ENCODE results near the gene UBA7. TPM values are rescaled to one million over a fixed set of nuclear protein-coding genes. Genes with fewer than 3 reads are reported as not detected.

UBA7 gene
- total and polyA plus RNA-seq, 2 of the 13 experiments (the other 11 are each of a cell fraction or from before 2014, with no cell fraction given), result 9.5 to 16.5 TPM

GRCh38 chr3:49856181-49857005 is 42.6 kb upstream of the UBA7 start, which contains the start of gene TRAIP (continued):
- TF ChIP-seq FUBP1 (CRISPR knock-in tag; IDR thresholded peaks at IDR 0.05; ENCODE audit: borderline replicate concordance) (no peak), SALL2 (CRISPR knock-in tag; IDR thresholded peaks at IDR 0.05) (peak; percentile 60), TOPORS (CRISPR knock-in tag; IDR thresholded peaks at IDR 0.05) (0 out of 2 replicates have a peak, but pooled peaks have one; percentile 29), REL (CRISPR knock-in tag; conservative IDR thresholded peaks at IDR 0.05) (no peak), ZNF749 (CRISPR knock-in tag; IDR thresholded peaks at IDR 0.05; ENCODE audit: borderline replicate concordance) (peak; percentile 89), HDAC1 (CRISPR knock-in tag; IDR thresholded peaks at IDR 0.05) (peak; percentile 99), IRF2 (CRISPR knock-in tag; IDR thresholded peaks at IDR 0.05) (peak; percentile 83; the same call in 1 of the 2 replicates), ZNF75D (CRISPR knock-in tag; IDR thresholded peaks at IDR 0.05; ENCODE audit: borderline replicate concordance) (no peak), MIXL1 (CRISPR knock-in tag; IDR thresholded peaks at IDR 0.05) (0 out of 2 replicates have a peak, but pooled peaks have one; percentile 13), MIER3 (CRISPR knock-in tag; IDR thresholded peaks at IDR 0.05; ENCODE audit: borderline replicate concordance) (no peak), RFXAP (CRISPR knock-in tag; IDR thresholded peaks at IDR 0.05; ENCODE audit: borderline replicate concordance) (no peak), TBX3 (IDR thresholded peaks at IDR 0.05; ENCODE audit: borderline replicate concordance) (no peak), ZNF549 (CRISPR knock-in tag; IDR thresholded peaks at IDR 0.05) (no peak), SSRP1 (CRISPR knock-in tag; IDR thresholded peaks at IDR 0.05) (no peak), ZNF780A (CRISPR knock-in tag; IDR thresholded peaks at IDR 0.05) (no peak), TAF1 (CRISPR knock-in tag; IDR thresholded peaks at IDR 0.05) (peak; percentile 77), ZNF446 (CRISPR knock-in tag; IDR thresholded peaks at IDR 0.05) (no peak), HNRNPH1 (optimal IDR thresholded peaks at IDR 0.05; ENCODE audit: low read depth, low read length) (no peak), CC2D1A (CRISPR knock-in tag; IDR thresholded peaks at IDR 0.05) (no peak), ZC3H13 (CRISPR knock-in tag; IDR thresholded peaks at IDR 0.05) (peak; percentile 77; the same call in 1 of the 2 replicates), HNF4A (CRISPR knock-in tag; IDR thresholded peaks at IDR 0.05) (no peak)
- TF ChIP-seq, protein P1, sequence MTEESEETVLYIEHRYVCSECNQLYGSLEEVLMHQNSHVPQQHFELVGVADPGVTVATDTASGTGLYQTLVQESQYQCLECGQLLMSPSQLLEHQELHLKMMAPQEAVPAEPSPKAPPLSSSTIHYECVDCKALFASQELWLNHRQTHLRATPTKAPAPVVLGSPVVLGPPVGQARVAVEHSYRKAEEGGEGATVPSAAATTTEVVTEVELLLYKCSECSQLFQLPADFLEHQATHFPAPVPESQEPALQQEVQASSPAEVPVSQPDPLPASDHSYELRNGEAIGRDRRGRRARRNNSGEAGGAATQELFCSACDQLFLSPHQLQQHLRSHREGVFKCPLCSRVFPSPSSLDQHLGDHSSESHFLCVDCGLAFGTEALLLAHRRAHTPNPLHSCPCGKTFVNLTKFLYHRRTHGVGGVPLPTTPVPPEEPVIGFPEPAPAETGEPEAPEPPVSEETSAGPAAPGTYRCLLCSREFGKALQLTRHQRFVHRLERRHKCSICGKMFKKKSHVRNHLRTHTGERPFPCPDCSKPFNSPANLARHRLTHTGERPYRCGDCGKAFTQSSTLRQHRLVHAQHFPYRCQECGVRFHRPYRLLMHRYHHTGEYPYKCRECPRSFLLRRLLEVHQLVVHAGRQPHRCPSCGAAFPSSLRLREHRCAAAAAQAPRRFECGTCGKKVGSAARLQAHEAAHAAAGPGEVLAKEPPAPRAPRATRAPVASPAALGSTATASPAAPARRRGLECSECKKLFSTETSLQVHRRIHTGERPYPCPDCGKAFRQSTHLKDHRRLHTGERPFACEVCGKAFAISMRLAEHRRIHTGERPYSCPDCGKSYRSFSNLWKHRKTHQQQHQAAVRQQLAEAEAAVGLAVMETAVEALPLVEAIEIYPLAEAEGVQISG (CRISPR knock-in tag; IDR thresholded peaks at IDR 0.05), result peak; percentile 83
- TF ChIP-seq, protein P2, sequence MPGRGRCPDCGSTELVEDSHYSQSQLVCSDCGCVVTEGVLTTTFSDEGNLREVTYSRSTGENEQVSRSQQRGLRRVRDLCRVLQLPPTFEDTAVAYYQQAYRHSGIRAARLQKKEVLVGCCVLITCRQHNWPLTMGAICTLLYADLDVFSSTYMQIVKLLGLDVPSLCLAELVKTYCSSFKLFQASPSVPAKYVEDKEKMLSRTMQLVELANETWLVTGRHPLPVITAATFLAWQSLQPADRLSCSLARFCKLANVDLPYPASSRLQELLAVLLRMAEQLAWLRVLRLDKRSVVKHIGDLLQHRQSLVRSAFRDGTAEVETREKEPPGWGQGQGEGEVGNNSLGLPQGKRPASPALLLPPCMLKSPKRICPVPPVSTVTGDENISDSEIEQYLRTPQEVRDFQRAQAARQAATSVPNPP (CRISPR knock-in tag; IDR thresholded peaks at IDR 0.05), result peak; percentile 19; the same call in 1 of the 2 replicates

All from HepG2 (cell line).